NCI-H1436 (cell line): ENCODE measurements around the gene SVBP.

Source experiments
- DNase-seq: peaks from one replicate; lab custom pipeline; 2025; lab: John Stamatoyannopoulos, UW

The SVBP gene

GRCh38 chr1:42806171-42806570, 11.0 kb downstream of the SVBP start:
- DNase-seq = no peak

- no peak for DNase-seq
Observed at GRCh38 chr1:42801832-42802473, 15.2 kb downstream of the SVBP start.

GRCh38 chr1:42797979-42798378, 19.2 kb downstream of the SVBP start:
- no peak for DNase-seq

GRCh38 chr1:42797414-42797813, 19.8 kb downstream of the SVBP start:
- DNase-seq = no peak

- DNase-seq = no peak
Observed at GRCh38 chr1:42793824-42794223, 23.4 kb downstream of the SVBP start.

GRCh38 chr1:42788021-42788420, 29.2 kb downstream of the SVBP start:
- no peak for DNase-seq

GRCh38 chr1:42786097-42786496, 31.1 kb downstream of the SVBP start:
- DNase-seq = no peak

- DNase-seq = no peak
Observed at GRCh38 chr1:42784946-42785693, 32.1 kb downstream of the SVBP start, which contains the start of gene TMEM269. Gene TMEM269, plus strand, starts transcription at chr1:42784991. Its CDS starts 4,903 bp downstream, at chr1:42789894.

GRCh38 chr1:42784547-42784945, 32.7 kb downstream of the SVBP start:
- DNase-seq = no peak

- no peak for DNase-seq
Observed at GRCh38 chr1:42783092-42783491, 34.1 kb downstream of the SVBP start.

- DNase-seq = no peak
Observed at GRCh38 chr1:42780176-42780575, 37.0 kb downstream of the SVBP start.

GRCh38 chr1:42779725-42780124, 37.5 kb downstream of the SVBP start:
- no peak for DNase-seq

GRCh38 chr1:42777852-42778251, 39.3 kb downstream of the SVBP start:
- DNase-seq = no peak

GRCh38 chr1:42776502-42776901, 40.7 kb downstream of the SVBP start:
- DNase-seq = no peak

- no peak for DNase-seq
Observed at GRCh38 chr1:42774928-42775526, 42.2 kb downstream of the SVBP start.

- no peak for DNase-seq
Observed at GRCh38 chr1:42773420-42773819, 43.8 kb downstream of the SVBP start.

- DNase-seq = no peak
Observed at GRCh38 chr1:42769811-42770210, 47.4 kb downstream of the SVBP start.

- DNase-seq = no peak
Observed at GRCh38 chr1:42768172-42768571, 49.0 kb downstream of the SVBP start.

- DNase-seq = no peak
Observed at GRCh38 chr1:42767510-42768000, 49.6 kb downstream of the SVBP start.

- DNase-seq = peak; percentile 99
Observed at GRCh38 chr1:42766741-42767509, 50.3 kb downstream of the SVBP start, which contains the start of the genes C1orf50 and P3H1. Gene C1orf50, plus strand, starts transcription at chr1:42767249. Its CDS starts 63 bp downstream, at chr1:42767312. Gene P3H1, minus strand, starts transcription at chr1:42767028. Its CDS starts 57 bp downstream, at chr1:42766971.

- DNase-seq = peak; percentile 15
Observed at GRCh38 chr1:42765832-42766740, 51.1 kb downstream of the SVBP start.
